Limb (tissue), 2 donors: ENCODE results near the gene SAA1.
"Not testable (repeated sequence)": the region's sequence is repeated elsewhere in the genome, so short reads cannot be mapped to it uniquely, and the experiment has no call there.

Source experiments
- DNase-seq, 2 donors: peaks; one replicate each; pipeline ENCODE4 v3.0.0-alpha.2; 2016; ENCODE audit errors: extremely low spot score in 2 of 2

SAA1 gene

DNA sequence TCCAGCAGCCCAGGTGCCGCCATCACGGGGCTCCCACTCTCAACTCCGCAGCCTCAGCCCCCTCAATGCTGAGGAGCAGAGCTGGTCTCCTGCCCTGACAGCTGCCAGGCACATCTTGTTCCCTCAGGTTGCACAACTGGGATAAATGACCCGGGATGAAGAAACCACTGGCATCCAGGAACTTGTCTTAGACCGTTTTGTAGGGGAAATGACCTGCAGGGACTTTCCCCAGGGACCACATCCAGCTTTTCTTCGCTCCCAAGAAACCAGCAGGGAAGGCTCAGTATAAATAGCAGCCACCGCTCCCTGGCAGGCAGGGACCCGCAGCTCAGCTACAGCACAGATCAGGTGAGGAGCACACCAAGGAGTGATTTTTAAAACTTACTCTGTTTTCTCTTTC lies at the start of gene SAA1:
Gene SAA1 (plus strand): TSS at position 316 of the 400 bp plus-strand sequence. CDS start 624 bp downstream, outside the sequence.
- DNase-seq, result no peak

DNA sequence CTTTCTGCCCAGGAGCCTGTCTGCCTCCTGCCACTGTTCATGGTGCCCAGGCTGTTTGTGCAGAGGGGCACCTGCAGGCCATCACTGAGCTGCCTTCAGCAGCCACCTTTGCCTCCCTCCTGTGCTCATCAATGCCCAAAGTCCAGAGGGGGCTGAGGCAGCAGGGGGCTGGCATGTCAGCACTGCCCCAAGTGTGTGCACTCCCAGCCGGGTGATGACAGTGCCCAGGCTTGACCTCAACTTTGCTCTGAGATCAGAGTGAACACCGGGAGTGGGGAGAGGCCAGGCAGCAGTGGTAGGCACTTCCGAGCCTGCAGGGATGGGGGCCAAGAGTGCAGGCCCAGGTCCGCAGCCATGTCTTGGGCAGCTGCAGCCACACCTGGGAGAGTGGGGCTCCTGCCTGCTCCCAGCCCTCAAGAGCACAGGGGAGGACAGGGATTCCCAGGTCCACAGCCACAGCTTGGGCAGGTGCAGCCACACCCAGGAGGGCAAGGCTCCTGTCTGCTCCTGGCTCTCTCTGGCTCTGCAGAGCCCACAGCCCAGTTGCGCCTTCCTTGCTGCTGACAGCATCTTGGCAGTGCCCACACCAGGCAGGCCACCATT lies 44.7 kb upstream of the SAA1 start:
- no peak for DNase-seq

DNA sequence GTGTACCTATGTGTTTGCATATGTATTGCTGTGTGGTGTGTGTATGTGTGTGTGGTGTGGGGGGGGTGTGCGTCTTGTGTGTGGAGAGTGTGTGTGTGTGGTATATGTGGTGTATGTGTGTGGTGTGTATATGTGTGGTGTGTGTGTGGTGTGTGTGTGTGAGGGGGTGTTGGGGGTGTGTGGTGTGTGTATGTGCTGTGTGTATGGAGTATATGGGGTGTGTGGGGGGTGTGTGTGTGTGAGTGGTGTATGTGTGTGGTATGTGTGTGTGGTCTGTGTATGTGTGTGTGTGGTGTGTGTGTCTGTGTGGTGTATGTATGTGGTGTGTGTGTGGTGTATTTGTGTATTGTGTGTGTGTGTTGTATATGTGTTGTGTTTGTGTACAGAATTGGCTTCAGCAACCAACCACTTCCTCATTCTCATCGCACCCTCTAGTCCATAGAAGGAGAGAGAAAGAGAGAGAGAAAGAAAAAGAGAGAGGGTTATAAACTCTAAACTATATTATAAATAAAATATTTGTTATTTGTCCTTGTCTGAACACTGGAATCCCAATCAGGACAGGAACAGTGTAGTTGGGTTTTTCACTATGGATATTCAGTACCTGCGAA lies 43.1 kb upstream of the SAA1 start:
- DNase-seq, result no peak

DNA sequence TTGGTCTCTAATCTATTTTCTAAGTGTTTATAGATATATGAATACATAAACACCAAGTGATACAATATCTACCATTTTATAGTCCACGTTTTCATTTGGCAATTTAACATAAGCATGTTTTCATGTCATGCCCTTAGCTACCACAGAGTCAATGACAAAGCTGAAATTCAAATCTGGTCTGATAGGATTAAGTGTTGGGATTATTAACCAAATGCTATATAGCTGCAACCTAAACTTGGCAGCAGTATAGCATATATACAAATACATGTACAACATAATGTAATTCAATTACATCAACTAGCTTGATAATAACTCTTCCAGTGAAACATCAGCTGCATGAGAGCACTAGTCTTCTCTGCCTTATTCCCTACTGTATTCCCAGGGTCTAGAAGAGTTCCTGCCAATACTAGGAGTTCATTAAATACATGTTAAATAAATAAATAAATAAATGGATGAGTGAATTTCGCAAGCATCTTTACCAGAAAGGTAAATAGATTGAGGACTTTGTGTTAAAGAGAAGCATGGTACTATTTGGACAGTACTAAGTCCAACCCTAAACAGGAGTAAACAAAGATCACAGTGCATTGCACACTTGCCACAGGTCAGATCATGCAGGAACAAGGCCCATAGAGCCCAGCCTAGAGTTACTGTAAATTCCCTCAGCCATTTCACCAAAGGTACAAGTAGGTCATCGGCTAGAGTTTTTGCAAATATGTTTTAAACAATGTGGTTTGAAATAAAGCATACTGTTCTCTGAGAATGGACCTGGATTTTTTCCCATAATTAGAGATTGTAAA lies 42.3 kb upstream of the SAA1 start:
- no peak for DNase-seq

DNA sequence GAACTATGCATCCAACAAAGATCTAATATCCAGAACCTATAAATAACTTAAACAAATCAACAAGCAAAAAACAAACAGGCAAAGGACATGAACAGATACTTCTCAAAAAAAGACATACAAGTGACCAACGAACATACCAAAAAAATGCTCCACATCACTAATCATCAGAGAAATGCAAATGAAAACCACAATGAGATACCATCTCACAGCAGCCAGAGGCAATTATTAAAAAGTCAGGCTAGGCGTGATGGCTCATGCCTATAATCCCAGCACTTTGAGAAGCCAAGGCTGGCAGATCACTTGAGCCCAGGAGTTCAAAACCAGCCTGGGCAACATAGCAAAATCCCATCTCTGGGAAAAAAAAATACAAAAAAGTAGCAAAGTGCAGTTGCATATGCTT lies 40.2 kb upstream of the SAA1 start:
- DNase-seq, result no peak

DNA sequence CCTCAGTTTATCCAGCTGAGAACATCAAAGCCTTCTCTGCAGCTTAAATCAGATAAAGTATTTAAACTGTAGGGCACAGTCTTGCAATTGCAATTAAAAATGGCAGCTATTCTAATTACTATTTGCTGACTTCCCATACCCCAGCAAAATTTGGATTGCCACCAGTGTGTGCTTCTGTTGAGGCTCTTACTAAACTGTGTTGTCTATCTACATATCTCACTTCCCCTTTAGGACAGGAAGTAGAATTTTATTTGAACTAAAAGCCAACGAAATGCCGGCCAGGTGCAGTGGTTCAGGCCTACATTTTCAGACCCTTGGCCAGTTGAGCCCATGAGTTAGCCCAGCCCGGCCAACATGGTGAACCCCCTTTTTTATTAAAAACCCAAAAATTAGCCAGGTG lies 36.6 kb upstream of the SAA1 start:
- DNase-seq, result no peak

DNA sequence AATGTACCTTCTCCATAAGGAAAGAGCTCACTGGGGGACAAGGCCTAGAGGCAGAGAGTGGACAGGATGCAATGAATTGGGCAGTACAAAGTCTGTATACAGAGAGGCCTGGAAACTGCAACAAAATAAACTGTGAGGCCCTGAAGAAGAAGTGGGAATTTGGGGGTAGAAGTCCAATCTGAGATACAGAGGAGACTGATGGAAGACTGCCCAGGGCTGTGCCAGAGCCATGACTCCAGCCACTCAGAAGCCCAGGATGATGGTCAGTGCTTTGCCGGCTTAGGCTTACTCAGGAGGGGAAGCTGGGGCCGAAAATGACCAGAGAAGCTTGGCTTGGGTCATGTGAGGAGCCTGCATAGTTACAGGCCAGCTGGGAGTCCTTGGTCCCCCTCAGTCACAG lies 35.2 kb upstream of the SAA1 start:
- no peak for DNase-seq

DNA sequence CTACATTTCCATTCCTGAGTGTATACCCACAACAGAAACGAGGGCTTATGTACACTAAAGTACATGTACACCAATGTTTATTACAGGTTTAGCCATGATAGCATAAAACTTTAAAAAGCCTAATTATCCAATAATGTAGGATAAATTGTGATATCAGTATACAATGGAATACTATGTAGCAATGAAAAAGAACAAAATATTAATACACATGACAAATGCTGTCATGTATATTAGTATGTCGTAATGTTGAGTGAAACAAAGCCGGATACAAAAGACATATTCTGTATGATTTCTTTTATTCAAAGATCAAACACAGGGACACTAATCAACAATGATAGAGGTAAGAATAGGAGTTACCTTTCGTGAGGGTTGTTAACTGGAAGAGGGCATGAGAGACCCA lies 32.2 kb upstream of the SAA1 start:
- DNase-seq, result no peak

DNA sequence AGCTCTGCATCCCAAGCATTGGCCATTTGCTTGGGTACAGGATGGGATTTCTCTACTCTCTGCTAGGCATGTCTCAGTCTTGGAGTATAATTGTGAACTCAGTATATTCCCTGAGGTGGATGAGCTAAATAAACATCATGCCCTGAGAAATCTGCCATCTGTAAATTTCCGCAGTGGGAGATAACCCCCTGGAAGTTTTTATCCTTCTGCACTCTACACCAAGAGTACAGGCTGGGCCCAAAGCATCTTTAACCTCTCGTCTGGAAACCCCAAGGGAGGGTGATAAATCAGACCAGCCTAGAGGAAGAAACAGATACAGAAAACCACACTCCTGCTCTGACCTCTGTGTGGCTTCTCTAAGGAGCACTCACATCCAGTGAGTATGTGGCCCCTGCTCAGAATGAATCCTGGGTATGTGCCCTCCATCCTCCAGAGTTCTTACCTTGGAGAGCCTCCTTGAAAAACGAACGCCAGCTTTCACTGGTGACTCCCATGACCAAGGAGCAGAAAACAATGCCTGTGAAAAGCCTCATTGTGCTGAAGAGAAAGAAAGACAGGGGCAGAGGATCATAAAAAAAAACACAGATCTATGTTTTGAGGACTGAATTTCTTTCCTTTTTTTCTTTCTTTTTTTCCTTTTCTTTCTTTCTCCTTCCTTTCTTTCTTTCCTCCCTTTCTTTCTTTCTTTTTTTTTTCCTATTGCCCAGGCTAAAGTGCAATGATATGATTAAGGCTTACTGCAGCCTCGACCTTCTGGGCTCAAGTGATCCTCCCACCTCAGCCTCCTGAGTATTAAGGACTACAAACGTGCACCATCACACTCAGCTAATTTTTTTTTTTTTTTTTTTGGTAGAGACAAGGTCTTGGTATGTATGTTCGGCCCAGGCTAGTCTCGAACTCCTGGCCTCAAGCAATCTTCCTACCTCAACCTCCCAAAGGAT lies 30.4 kb upstream of the SAA1 start:
- DNase-seq, result no peak

DNA sequence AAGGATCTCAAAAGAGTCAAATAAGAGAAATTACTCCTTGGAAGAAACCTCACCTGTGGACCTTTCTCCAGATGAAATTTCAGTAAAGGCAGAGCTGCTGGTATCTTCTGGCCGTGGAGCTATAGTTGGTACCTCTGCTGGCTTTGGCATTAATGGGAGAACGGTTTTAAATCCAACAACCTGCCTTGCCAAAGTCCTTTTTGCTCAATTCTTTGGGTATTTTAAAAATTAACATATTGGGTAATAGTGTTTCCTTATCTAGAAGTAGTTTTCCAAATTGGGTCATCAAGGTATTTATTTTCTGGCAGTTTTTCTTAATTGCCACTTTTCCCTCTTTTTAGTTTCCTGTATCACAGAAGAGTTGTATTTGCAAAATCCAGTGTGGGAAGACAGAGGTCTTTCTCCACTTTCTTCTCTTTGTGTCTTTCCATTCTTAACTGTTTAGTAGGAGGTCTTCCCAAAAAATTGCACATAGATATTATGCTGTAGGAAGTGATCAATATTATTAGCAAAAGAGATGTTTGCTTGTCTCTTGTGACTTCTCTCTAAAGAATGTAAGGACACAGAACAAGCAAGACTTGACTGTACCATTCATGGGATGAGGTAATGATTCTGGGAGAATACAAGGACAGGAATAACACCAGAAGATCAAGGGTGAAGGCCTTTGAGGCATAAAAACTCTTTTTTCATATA lies 29.3 kb upstream of the SAA1 start, which contains the start of gene SAA4:
Gene SAA4 (minus strand): TSS at position 139 of the 693 bp plus-strand sequence. CDS start 876 bp downstream, outside the sequence.
- DNase-seq, result no peak

DNA sequence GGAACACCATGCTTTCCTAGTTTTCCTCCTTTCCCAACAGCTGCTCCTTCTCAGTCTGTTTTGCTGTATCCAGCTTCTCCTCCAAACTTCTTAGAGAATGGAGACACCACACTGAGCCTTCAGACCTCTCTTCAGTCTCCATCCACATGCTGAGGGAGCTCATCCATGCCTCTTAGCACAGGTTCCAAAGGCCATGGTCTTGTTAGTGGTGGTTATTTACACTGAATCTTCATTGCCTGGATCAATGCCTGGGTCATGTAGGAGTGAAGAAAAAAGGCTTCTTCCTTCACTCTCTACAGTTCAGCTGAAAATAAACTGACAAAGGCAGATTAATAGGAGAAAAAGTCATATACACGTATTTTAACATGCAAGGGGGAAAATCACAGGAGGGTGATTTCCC lies 26.4 kb upstream of the SAA1 start:
- no peak for DNase-seq

DNA sequence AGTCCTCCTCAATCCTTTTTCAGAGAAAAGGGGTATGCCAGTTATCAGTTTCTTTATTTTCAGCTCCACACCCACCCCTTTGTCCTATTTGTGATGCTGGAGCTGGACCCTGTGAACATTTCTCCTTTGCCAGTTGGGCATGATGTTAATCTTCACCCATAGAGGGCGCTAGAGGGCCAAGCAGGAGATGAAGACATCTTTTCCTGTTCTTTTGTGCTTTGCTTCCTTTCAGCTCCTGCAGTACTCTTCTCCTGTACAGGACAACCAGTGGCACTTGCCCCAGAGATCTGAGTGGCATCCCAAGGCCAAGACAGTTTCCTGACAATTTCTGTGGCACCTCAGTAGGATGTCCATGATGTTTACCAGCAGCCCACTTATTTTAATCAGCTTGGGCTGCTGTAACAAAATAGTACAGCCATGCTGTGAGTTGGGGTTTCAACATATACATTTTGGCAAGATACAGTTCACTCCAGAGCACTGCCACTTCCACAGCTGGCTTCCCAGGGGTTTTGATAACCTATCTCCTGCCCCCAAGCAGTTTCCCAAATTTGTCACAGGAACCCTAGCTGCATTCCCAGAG lies 22.2 kb upstream of the SAA1 start:
- peak in 1 of 2 donors; percentile 6 for DNase-seq

DNA sequence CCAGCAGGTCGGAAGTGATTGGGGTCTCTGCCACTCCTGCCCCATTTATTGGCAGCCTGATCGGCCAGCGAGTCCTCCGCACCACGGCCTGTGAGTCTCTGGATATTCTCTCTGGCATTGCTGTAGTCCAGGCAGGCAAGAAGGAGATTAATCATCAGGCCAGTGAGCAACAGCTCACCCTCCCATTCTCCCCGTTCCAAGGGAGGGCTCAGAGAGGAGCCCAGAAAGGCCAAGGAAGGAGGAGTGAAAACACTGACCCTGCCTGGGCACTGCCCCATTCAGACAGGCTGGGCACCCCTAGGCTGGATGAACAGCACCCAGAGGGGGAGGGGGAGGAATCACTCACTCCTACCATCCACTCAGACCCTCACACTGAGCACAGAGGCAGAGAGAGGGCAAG lies 20.7 kb upstream of the SAA1 start:
- DNase-seq, result no peak

DNA sequence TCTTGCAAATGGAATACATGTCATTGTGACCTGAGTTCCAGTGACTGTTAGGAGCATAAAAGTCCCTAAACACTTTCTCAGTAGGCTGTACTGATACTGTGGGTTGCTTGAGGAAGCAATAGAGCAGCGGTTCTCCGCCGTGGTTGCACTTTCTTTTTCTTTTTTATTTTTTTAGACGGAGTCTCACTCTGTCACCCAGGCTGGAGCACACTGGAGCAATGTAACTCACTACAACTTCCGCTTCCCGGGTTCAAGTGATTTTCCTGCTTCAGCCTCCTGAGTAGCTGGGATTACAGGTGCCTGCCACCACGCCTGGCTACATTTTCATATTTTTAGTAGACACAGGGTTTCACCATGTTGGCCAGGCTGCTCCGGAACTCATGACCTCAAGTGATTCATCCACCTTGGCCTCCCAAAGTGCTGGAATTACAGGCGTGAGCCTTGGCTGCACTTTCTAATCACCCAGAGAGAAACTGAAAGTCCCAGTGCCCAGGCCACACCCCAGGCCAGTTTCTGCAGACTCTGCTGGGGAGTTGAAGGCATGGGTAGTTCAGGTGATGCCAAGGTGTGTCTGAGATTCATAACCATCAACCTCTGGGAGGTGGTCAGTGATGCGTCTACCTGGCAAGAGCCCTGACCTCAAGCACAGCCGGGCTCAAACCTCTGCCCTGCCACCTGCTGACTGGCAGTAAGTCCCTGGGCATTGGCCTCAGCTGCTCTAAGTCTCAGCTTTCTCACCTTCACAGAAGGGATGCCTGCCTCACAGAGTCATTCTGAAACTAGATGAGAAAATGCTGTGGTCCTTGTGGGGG lies 19.5 kb upstream of the SAA1 start:
- DNase-seq, result not testable (repeated sequence)

DNA sequence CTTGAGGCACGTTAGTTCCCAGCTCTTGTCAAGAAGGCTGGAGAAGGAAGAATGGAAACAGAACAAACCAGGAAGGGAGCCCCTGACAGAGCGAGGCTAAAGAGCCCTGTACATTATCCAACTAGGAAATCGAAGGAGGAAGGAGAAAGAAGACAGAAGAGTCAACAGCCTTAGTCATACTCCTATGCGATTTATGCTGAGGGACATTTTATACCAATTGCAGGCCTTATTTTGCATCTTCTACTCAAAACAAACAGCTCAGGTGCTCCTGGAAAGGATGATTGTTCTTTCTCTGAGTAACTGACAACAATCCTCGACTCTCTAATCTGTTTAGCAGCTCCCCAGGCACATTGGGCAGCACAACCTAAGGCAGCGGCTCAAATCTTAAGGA lies 18.9 kb upstream of the SAA1 start:
- DNase-seq, result not testable (repeated sequence)

DNA sequence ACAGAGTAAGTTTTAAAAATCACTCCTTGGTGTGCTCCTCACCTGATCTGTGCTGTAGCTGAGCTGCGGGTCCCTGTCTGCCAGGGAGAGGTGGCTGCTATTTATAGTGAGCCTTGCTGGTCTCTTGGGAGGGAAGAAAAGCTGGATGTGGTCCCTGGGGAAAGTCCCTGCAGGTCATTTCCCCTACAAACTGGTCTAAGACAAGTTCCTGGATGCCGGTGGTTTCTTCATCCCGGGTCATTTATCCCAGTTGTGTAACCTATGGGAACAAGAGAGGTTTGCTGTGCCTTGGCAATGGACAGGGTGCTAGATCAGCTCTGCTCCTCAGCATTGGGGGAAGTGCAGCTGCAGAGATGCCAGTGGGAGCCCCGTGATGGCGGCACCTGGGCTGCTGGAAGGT lies 17.5 kb upstream of the SAA1 start, which contains the start of gene SAA2:
Gene SAA2 (minus strand): TSS at position 108 of the 400 bp plus-strand sequence. CDS start 657 bp downstream, outside the sequence.
- DNase-seq, result no peak

DNA sequence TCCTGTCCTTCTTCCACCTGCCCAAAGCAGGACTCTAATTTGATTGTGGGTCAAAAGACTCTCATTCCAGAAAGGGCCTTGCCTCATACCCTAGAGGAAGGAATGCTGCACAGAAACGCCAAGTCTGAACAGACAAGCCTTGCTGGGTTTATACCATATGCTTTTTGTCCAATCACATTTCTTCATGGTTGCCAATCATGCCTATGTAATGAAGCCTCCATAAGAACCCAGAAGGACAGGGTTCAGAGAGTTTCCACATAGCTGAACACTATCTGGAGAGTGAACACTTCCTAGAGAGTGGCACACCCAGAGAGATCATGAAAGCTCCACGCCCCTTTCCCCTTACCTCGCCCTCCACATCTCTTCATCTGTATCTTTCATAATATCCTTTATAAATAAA lies 12.8 kb upstream of the SAA1 start:
- DNase-seq, result no peak

DNA sequence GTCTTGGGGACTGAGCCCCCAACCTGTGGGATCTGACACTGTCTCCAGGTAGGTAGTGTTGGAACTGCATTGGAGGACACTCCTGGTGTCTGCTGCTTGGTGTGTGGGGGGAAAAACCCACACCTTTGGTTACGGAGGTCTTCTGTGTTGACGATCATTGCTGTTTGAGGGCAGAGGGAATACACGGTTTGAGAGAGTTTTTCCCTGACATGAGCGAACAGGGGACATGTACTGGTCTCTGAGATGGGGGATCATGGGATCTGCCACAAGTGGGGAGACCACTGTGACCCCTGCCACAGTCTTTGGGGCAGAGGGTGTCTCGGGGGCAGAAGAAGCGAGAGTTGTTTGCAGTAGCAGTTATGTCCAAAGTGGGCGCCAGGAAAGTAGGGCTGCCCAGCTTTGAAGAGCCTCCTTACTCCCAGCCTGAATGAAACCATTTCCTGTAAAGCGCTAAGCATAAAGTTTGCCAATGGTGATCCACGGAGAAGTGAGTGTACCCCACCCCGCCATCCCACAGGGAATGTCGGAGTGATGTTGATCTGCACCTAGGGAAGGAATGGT lies 12.2 kb upstream of the SAA1 start:
- no peak for DNase-seq

DNA sequence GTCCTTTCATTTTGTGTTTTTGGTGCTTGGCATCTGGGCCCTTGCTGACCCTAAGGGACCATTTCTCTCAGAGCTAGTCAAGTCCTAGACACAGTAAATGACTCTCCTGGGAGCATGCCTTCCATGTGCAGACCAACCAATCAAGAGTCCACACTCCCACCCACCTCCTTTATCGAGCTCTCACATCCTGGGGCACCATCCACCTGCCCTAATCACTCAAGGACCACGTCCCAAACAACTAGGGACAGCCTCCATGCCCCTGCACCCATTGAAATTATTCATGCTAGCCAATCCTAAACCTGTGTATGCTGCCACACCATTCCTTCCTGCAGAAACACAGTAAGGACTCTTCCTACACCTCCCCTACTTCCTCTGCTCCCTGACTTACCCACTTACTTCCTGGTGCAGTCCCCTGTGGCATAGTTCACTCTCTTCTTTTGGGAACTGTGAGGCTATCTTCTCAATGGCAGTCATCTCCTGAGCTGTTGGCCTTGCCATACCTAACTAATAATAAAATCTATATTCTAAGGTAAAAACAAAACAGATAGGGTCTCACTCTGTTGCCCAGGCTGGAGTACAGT lies 11.2 kb upstream of the SAA1 start:
- no peak for DNase-seq
